Heart right ventricle (tissue), 16 donors: ENCODE measurements around the gene NPIPA3. TPM values are rescaled to one million over a fixed set of nuclear protein-coding genes. Genes with fewer than 3 reads are reported as not detected.
"Not testable (repeated sequence)": the region's sequence is repeated elsewhere in the genome, so short reads cannot be mapped to it uniquely, and the experiment has no call there.

Experiments
- ATAC-seq, 8 donors: fragments of 200-7000 bp; cut with Tn5 transposase; one replicate each; pipeline ENCODE4 v1.9.1; 2020; ENCODE audit warnings: mild to moderate bottlenecking in 8 of 8, moderate library complexity in 8 of 8, moderate number of reproducible peaks in 1 of 8
- DNase-seq, 2 donors: peaks; one replicate each; pipeline ENCODE4 v3.0.0-alpha.2; 2020
- H3K27ac ChIP-seq, 10 donors: fragments of 200-600 bp; sonication (generic) in 2 of 10; one replicate each; pipeline versions ENCODE4 v1.5.0 to v1.8.0; 2020 to 2022; ENCODE audit warnings: mild to moderate bottlenecking in 3 of 10
- H3K27me3 ChIP-seq, 7 donors: fragments of 200-600 bp; one replicate each; pipeline ENCODE4 v1.8.0; 2021 to 2022; ENCODE audit warnings: mild to moderate bottlenecking in 2 of 7
- H3K36me3 ChIP-seq, 9 donors: fragments of 200-600 bp; sonication (generic) in 1 of 9; one replicate each; pipeline versions ENCODE4 v1.5.0 to v1.8.0; 2020 to 2022; ENCODE audit warnings: mild to moderate bottlenecking in 2 of 9
- H3K4me1 ChIP-seq, 9 donors: fragments of 200-600 bp; sonication (generic) in 1 of 9; one replicate each; pipeline versions ENCODE4 v1.5.0 to v1.8.0; 2020 to 2022; ENCODE audit warnings: mild to moderate bottlenecking in 4 of 9
- H3K4me3 ChIP-seq, 10 donors: fragments of 200-600 bp; sonication (generic) in 2 of 10; one replicate each; pipeline versions ENCODE4 v1.5.0 to v1.8.0; 2020 to 2022; ENCODE audit warnings: mild to moderate bottlenecking in 7 of 10, moderate library complexity in 2 of 10
- H3K9me3 ChIP-seq, 11 donors: fragments of 200-600 bp in 10 of 11; sonication (generic) in 2 of 11; one replicate each; pipeline versions ENCODE4 v1.5.0 to v1.8.0; 2013 to 2022; ENCODE audit warnings: mild to moderate bottlenecking in 2 of 11, control low read depth in 1 of 11, moderate library complexity in 1 of 11
- WGBS, 2 donors: extraction: QIAGEN DNeasy Blood & Tissue Kit; methylation state at CpG; one replicate each; pipeline ENCODE4 v1.1.7; 2013; ENCODE audit warnings: inconsistent platforms in 1 of 2; 5-methylcytosine and 5-hydroxymethylcytosine counted together
- intact Hi-C, 10 donors: fragments of 100-400 bp; cut with DNase I; formaldehyde crosslinking; loops; one replicate each; pipeline versions ENCODE4 v1.11.1 to v1.14.2; 2022
- polyA plus RNA-seq, 2 donors: library from polyadenylated mRNA; stranded (reverse); fragments of 200-250 nt; gene quantifications; one replicate each; pipeline ENCODE4 v1.2.3, GENCODE V29; 2013
- total RNA-seq, 10 donors: library from RNA; stranded (reverse); fragmentation: NEBNext Ultra II Directional in 3 of 10; extraction: Animal tissue kit (Norgen Biotek cat#: 25700) in 3 of 10; gene quantifications; one replicate each; pipeline versions ENCODE4 v1.2.1 to v1.2.4, GENCODE V29; 2021 to 2023
- donor health status: Arrhythmogenic right ventricular cardiomyopathy.
- donor health status: ischemic (EF 13 %, LVEDD 7.1; RV severe dilation, severe dysfunction).
- donor health status: healthy with polysubstance abuse.
- donor health status: DM: no; HTN: yes; CAD: no.
- donor health status: DM: no; HTN: no; CAD: no.
- donor health status: ischemic (EF 25% LVEDD 6.9; RV normal size, moderate dysfunction).
- donor health status: ischemic (EF 25% LVEDD 5.7; RV mildly dilated, moderate dysfunction).
- donor health status: healthy.
- donor health status: DM: yes; HTN: yes; CAD: no.
- donor health status: Ischemic cardiomyopathy.
- donor health status: ischemic (EF 35%, LVEDD 5.7; RV mildly dilated, moderate dysfunction).
- donor health status: nonischemic (EF 11% LVEDD 7.7; RV severe dilation, severe dysfunction).
- donor health status: DM: yes; HTN: yes; CAD: no.
- donor health status: PGD.
- donor health status: ischemic (EF 29% LVEDD 5.4; RV normal size, mild dysfunction).
- donor health status: nonischemic (EF 23%, LVEDD 6.1; RV moderate dilation, normal function).

The NPIPA3 gene
- total and polyA plus RNA-seq, 12 donors = 0.42 to 3.6 (median 2.2) TPM; not detected in 3

DNA sequence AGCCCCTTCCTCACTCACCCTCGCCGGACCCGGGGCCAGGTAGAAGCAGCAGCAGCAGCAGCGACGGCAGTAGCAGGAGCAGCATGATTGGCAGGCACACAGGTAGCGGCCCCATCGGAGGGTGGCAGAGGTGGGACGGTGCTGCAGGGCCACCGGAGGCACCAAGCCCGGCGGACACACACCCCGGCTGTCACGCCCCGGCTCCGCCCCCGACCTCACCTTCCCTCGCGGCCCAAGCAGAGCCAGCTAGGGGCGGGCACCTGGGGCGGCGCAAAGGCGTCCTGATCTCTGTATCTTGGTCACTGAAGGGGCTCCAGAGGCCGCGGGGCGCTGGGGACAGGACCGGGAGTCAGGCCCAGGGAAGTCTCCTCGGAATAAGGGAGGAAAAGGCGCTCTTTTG is 30.0 kb downstream of the NPIPA3 start:
- H3K36me3 ChIP-seq, intact Hi-C loops, H3K27me3 ChIP-seq, H3K4me1 ChIP-seq, H3K9me3 ChIP-seq, H3K4me3 ChIP-seq, ATAC-seq, H3K27ac ChIP-seq, DNase-seq: not testable (repeated sequence)
- WGBS, 2 donors = no CpG with 5 or more reads among the region's 28 CpGs

DNA sequence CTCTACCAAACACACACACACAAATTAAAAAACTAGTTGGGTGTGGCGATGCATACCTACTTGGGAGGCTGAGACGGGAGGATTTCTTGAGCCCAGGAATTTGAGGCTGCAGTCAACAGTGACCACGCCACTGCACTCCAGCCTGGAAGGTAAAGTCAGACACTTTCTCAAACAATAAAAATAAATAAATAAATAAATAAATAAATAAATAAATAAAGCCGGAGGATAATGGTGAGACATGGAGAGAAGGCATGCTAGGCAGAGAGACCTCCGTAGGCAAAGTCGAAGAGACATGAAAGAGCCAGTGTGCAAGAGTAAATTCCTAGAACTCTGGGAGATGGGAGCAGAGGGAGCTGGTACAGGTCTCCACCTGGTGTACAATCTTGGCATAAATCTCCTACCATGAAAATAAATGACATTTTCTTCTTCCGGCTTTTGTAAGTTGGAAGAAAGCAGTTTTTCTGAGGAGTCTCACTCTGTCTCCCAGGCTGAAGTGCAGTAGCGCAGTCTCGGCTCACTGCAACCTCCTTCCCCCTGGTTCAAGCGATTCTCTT is 37.7 kb downstream of the NPIPA3 start:
- DNase-seq, H3K4me3 ChIP-seq, H3K36me3 ChIP-seq, H3K9me3 ChIP-seq, H3K27ac ChIP-seq, H3K4me1 ChIP-seq, intact Hi-C loops, H3K27me3 ChIP-seq: not testable (repeated sequence)
- peak in 1 of 8 donors; percentile 18 for ATAC-seq
- 59 to 71% methylated on average over 1 to 2 of the region's 10 CpGs for WGBS, 2 donors

DNA sequence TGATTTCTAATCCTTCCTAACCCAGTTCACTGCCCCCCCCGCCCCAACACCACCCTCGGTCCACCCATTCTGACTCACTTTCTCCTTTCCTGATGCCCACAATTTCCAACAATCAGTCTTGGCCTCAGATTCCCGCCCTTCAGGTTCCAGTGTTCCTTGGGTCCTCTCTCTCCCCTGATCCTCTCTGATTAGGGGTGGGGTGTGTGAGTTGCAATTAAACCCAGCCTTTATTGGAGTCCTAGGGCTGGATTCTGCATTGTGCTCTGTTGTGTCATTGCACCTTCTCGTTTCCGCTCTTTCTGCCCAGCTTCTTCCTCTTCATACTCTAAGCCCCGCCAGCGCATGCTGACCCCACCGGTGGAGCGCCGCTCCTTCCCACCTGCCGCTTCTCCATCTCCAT is 38.6 kb downstream of the NPIPA3 start:
- H3K27me3 ChIP-seq, DNase-seq, H3K9me3 ChIP-seq, H3K4me1 ChIP-seq, H3K4me3 ChIP-seq, intact Hi-C loops, H3K27ac ChIP-seq, H3K36me3 ChIP-seq: not testable (repeated sequence)
- no CpG with 5 or more reads among the region's 11 CpGs for WGBS, 2 donors
- peak in 3 of 8 donors; percentile 6 to 29 (median 10) for ATAC-seq

DNA sequence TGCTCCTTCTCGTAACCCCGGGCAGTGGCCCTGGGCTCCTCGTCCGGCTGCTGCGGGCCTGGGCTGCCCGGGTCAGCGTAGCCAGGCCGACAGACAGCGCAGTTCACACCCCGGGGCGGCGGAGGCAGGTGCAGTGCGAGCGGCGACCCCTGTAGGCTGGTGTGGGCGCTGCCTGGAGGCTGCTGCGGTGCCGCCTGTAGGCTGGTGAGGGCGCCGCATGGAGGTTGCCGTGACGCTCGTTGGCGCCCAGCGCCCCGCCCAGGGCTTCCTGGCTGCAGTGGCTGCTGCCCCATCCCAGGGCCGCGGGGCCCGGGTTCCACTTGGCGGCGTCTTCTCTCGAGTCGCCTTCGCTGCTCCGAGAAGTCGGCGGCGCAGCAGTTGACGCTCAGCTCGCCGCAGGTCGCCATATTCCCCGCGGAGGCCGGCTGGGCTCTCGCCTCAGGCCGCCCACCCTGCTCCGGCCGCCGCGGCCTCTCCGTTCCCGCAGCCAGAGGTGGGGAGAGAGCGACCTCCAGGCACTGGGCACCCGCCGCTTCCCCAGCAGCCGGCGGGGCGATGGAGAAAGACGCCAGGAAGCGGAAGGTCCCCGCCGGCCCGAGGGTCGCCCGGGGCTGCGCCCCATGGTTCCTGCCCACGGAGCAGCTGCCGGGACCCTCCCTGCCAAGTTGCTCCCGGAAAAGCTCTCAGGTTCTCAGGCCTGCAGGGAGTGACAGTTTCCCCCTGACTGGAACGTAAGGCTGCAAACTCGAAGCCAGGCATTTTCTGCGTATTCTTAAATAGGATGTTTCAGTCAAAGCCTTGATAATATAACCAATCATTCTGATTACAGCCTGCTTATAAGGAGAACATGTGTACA is 39.3 kb downstream of the NPIPA3 start, which contains the start of gene NPIPA2:
Gene NPIPA2, plus strand, starts transcription at position 261 of the 856 bp plus-strand sequence. CDS start 5,533 bp downstream, outside the sequence.
- H3K27me3 ChIP-seq, H3K27ac ChIP-seq, H3K9me3 ChIP-seq, H3K36me3 ChIP-seq, H3K4me1 ChIP-seq, intact Hi-C loops, H3K4me3 ChIP-seq, DNase-seq: not testable (repeated sequence)
- WGBS, 2 donors = no CpG with 5 or more reads among the region's 73 CpGs
- ATAC-seq = peak; percentile 97 to 99 (median 98)

DNA sequence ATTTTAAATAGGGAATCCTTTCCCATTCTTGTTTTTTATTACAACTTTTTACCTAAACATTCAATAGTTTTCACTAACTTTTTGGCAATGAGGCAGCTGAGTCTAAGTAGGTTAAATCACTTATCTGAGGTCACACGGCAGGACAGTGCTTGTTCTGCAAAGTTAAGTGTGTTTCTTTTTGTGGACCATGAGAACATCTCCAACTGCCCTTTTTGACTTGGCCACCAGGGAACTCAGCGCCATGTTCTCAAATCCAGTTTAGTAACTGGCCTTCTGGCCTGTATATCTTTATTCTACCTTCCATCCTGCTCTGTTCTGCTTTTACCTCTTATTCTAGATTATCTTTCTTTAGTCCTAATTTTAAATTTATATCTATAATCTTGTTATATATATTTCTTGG is 70.4 kb downstream of the NPIPA3 start:
- DNase-seq, H3K27me3 ChIP-seq, H3K27ac ChIP-seq, H3K4me3 ChIP-seq, H3K4me1 ChIP-seq, intact Hi-C loops, H3K36me3 ChIP-seq, ATAC-seq, H3K9me3 ChIP-seq: not testable (repeated sequence)
- no CpG with 5 or more reads among the region's 2 CpGs for WGBS, 2 donors

DNA sequence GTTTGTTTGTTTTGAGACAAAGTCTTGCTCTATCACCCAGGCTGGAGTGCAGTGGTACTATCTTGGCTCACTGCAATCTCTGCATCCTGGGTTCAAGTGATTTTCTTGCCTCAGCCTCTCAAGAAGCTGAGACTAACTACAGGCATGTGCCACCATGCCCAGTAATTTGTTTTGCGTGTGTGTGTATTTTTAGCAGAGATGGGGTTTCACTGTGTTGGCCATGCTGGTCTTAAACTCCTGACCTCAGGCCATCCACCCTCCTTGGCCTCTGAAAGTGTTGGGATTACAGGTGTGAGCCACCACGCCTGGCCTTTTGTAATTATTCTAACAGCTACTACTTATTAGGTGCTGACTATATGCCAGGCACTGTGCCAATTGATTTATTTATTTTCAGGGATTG is 72.4 kb downstream of the NPIPA3 start:
- WGBS, 2 donors = 78 to 100% methylated on average over 1 of the region's 2 CpGs
- H3K27me3 ChIP-seq, intact Hi-C loops, H3K27ac ChIP-seq, DNase-seq, H3K4me3 ChIP-seq, H3K9me3 ChIP-seq, H3K36me3 ChIP-seq, ATAC-seq, H3K4me1 ChIP-seq: not testable (repeated sequence)

Other genes with a start within 250 kb of the NPIPA3 start
- 10 to 100 TPM; 15.3 to 25.3 (median 24.1) TPM for gene PARN, start 73.2 kb upstream of the NPIPA3 start, total RNA-seq
- 10 to 100 TPM in 1 of 2 donors, 1 to 10 TPM in 1; 7.0 to 12.2 TPM for gene PARN, start 73.2 kb upstream of the NPIPA3 start, polyA plus RNA-seq
- gene BFAR, start 70.5 kb upstream of the NPIPA3 start, total RNA-seq = 10 to 100 TPM; 33.2 to 42.5 (median 36.5) TPM
- gene BFAR, start 70.5 kb upstream of the NPIPA3 start, polyA plus RNA-seq = 10 to 100 TPM; 21.7 to 31.5 TPM
- not detected for gene PLA2G10, start 9.1 kb upstream of the NPIPA3 start, total RNA-seq
- gene PLA2G10, start 9.1 kb upstream of the NPIPA3 start, polyA plus RNA-seq = under 1 TPM in 1 of 2 donors, not detected in 1; 0.03 TPM
- gene NPIPA2, start 39.1 kb downstream of the NPIPA3 start, total RNA-seq = 1 to 10 TPM in 7 of 10 donors, under 1 TPM in 2, not detected in 1; 0.24 to 4.7 (median 2.4) TPM
- 10 to 100 TPM in 1 of 2 donors, under 1 TPM in 1; 0.20 to 10.6 TPM for gene NPIPA2, start 39.1 kb downstream of the NPIPA3 start, polyA plus RNA-seq
- gene NOMO1, start 130.3 kb downstream of the NPIPA3 start, total RNA-seq = 100 to 1,000 TPM in 8 of 10 donors, 10 to 100 TPM in 2; 98.4 to 156 (median 123) TPM
- gene NOMO1, start 130.3 kb downstream of the NPIPA3 start, polyA plus RNA-seq = 10 to 100 TPM; 21.4 to 54.2 TPM
- gene NPIPA1, start 234.0 kb downstream of the NPIPA3 start, total RNA-seq = 10 to 100 TPM; 31.2 to 52.1 (median 39.5) TPM
- 100 to 1,000 TPM in 1 of 2 donors, 10 to 100 TPM in 1; 45.0 to 165 TPM for gene NPIPA1, start 234.0 kb downstream of the NPIPA3 start, polyA plus RNA-seq